Measurements from ENCODE around the gene ACRBP. TPM values are rescaled to one million over a fixed set of nuclear protein-coding genes. Genes with fewer than 3 reads are reported as not detected.
A peak's percentile ranks its signal among the peaks of the same experiment; 100 is the strongest.
"Not testable (repeated sequence)": the region's sequence is repeated elsewhere in the genome, so short reads cannot be mapped to it uniquely, and the experiment has no call there.

The ACRBP gene
- total and polyA plus RNA-seq, 7 experiments from 2014 or later, result 0.27 to 23.0 (median 5.1) TPM

DNA sequence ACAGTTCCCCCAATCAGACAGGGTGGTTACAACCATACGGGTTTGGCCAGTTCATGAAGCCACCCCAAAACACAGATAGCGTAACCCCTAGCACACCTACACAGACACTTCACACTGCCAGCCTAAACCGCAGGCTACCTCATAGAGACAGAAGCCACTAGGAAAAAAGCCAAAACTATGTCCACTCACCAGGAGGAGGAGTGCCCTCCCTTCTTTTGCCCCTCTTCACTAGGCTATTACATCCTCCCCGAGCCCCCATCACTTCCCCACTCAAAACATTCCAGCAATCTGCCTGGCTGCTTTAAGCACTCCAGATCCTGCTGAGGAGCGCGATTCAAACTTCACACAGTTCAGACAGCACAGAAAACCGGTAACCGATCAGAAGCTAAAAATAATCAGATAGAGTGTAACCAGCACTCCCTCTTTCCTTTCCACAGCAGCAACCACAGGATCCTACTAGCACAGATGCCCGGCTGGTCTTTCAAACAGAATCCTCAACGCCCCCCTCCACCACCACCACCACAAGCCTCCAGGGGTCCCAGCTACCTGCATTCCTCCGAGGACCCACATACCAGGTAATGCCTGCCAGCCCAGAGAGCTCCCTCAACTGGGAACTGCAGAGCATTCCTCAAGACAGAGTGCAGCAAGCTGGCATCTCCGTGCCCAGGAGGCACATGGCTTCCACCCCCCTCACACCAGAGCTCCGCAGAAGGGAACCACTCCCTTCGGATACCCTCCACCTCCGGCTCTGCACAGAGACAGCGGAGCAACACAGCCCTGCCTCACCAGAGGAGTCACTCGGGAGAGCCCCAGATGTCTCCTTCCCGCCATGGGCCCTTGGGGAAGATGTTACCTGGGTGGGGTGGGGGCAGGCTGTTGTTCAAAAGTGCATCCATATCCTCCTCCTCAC is 41.6 kb downstream of the ACRBP start:
- CTCF ChIA-PET, result interaction anchor here (0.7 to 1.0 kb wide), 7 partner anchors 41 to 118 kb away, joined by 3 to 4 read pairs (median 3); partner anchors contain the start of gene COPS7A
- Mint-ChIP-seq H3K9me3 (peaks cover 0 to 2% (median 0%) of the 10 kb centered on the region in 11 donors), H3K4me1 (peaks cover 42 to 52% (median 50%) of the 10 kb centered on the region in 7 donors), H3K4me3 (peak overlapping the region in 2 of 10 donors; percentile 93 to 95), H3K27me3 (no peaks in the 10 kb centered on the region), H3K27ac (peak overlapping the region; percentile 87 to 97 (median 90)), H3K36me3 (peaks cover 8 to 37% (median 18%) of the 10 kb centered on the region in 5 donors)
- Histone ChIP-seq H3K9me3 (ENCODE audit: control insufficient read depth in 2 of 3, low read length in 3 of 3) (no peaks in the 10 kb centered on the region), H3K27me3 (ENCODE audit: control insufficient read depth in 2 of 2, insufficient read depth in 2 of 2, low read length in 2 of 2) (no peaks in the 10 kb centered on the region), H3K36me3 (ENCODE audit: control insufficient read depth in 2 of 3, insufficient read depth in 3 of 3, low read length in 3 of 3) (peaks cover 10 to 24% (median 12%) of the 10 kb centered on the region in 3 experiments), H3K4me3 (ENCODE audit: low read length) (peak overlapping the region; percentile 66), H3K27ac (ENCODE audit: low read depth, low read length) (peak overlapping the region; percentile 96), H3K4me1 (ENCODE audit: control insufficient read depth in 2 of 2, insufficient read depth in 2 of 2, low read length in 2 of 2) (peaks cover 39 to 41% of the 10 kb centered on the region in 2 donors)
- intact Hi-C loops (cut with micrococcal nuclease), result loop anchor here (1.0 to 10.0 kb wide), 9 partner anchors 8 to 349 kb away; partner anchors contain the start of genes GAPDH (in 1 of the 2), MRPL51 (in 1 of the 2), PTPN6 (in 1 of the 2) and SPSB2 (in 1 of the 2)
- POLR2A ChIA-PET, result interaction anchor here (0.6 to 5.6 kb wide), 16 partner anchors 9 to 147 kb away, joined by 3 to 33 read pairs (median 4); partner anchors contain the start of genes COPS7A, GAPDH, LPAR5 and MLF2
- ATAC-seq, result peak; percentile 22
- peak in 7 of 9 donors; percentile 25 to 68 (median 57) for DNase-seq

DNA sequence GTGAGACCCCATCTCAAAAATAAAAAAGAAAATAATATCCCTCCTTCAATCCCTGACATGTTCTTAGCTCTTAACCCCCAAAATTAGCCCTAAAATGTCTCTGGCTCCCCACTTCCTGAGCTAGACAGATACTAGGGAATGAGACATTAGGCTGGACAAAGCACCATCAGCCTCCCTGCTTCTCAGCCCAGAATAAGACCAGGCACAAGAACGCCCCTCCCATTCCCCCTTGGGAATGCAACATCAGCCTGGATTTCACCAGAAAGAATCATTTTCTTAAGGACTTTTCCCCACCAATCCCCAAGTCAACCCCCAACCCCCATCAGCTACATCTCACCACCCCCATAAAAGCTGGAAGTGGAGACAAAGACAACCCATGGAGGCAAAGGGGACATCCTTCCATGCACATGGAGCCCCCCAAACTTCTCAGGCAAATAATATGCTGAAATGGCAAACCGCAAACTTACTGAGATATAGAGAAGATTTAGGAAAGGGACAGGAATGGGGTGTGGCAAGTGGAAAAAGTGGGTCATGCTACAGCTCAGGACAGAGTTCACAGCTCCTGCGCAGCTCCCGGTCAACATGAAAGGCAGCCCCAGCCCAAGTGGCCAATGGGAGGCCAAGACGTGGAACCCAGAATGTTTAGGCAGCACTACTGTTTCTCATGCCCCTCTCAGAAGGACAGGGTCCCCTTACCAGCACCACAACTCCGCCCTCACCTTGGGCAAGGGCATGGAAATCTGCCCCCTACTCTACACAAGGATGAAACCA is 42.8 kb downstream of the ACRBP start:
- Histone ChIP-seq H3K27me3 (ENCODE audit: control insufficient read depth in 2 of 2, insufficient read depth in 2 of 2, low read length in 2 of 2) (no peaks in the 10 kb centered on the region), H3K4me3 (ENCODE audit: low read length) (peak overlapping the region; percentile 66), H3K9me3 (ENCODE audit: control insufficient read depth in 2 of 3, low read length in 3 of 3) (no peaks in the 10 kb centered on the region), H3K4me1 (ENCODE audit: control insufficient read depth in 2 of 2, insufficient read depth in 2 of 2, low read length in 2 of 2) (peaks cover 39 to 40% of the 10 kb centered on the region in 2 donors), H3K27ac (ENCODE audit: low read depth, low read length) (peak overlapping the region; percentile 96), H3K36me3 (ENCODE audit: control insufficient read depth in 2 of 3, insufficient read depth in 3 of 3, low read length in 3 of 3) (peaks cover 23 to 36% (median 23%) of the 10 kb centered on the region in 3 experiments)
- CTCF ChIA-PET, result interaction anchor here (1.0 to 1.8 kb wide), 6 partner anchors 11 to 315 kb away, joined by 3 to 7 read pairs (median 4); no protein-coding TSS in a partner anchor
- POLR2A ChIA-PET, result interaction anchor here (0.5 to 5.6 kb wide), 17 partner anchors 9 to 265 kb away, joined by 3 to 33 read pairs (median 4); partner anchors contain the start of genes GAPDH, LPAR5, MLF2 and NOP2
- no peaks in the 10 kb centered on the region for H3K27me3 Mint-ChIP-seq
- peaks cover 0 to 2% (median 0%) of the 10 kb centered on the region in 11 donors for H3K9me3 Mint-ChIP-seq
- no peak for ATAC-seq
- H3K4me1 Mint-ChIP-seq, result peaks cover 43 to 58% (median 51%) of the 10 kb centered on the region in 7 donors
- H3K36me3 Mint-ChIP-seq, result peaks cover 11 to 47% (median 29%) of the 10 kb centered on the region in 5 donors
- H3K27ac Mint-ChIP-seq, result peak overlapping the region; percentile 87 to 97 (median 90)
- intact Hi-C loops (cut with micrococcal nuclease), result loop anchor here (1.0 to 10.0 kb wide), 3 partner anchors 9 to 350 kb away; partner anchors contain the start of gene PTPN6 (in 1 of the 2)
- peak overlapping the region in 2 of 10 donors; percentile 93 to 95 for H3K4me3 Mint-ChIP-seq
- DNase-seq, result no peak

DNA sequence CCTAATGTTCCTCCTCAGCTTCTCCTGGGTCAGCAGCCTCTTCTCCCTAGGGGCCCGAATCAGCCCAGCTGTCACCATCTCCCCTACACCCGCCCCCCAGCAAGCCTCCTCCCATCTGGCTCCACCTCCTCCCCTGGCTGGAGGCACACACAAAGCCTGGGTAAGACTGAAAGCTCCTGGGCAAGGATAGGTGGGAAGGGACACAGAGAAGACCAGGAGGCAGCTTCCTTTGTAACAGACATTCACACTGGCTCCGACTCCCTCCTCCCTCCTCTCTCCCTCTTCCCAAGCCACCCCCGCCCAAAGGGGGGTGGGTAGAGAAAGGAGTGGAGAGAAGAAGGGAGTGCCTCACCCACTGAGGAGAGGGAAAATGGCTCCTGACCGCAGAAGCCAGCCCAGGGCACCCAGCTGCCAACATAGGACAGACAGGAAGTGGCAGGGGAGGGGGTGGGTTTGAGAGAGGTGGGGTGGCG is 44.1 kb downstream of the ACRBP start:
- DNase-seq (peak in 6 of 9 donors; percentile 37 to 52 (median 44)), ATAC-seq (no peak)
- Histone ChIP-seq H3K27ac (ENCODE audit: low read depth, low read length) (peak overlapping the region; percentile 73), H3K27me3 (ENCODE audit: control insufficient read depth in 2 of 2, insufficient read depth in 2 of 2, low read length in 2 of 2) (no peaks in the 10 kb centered on the region), H3K36me3 (ENCODE audit: control insufficient read depth in 2 of 3, insufficient read depth in 3 of 3, low read length in 3 of 3) (peaks cover 30 to 48% (median 32%) of the 10 kb centered on the region in 3 experiments), H3K9me3 (ENCODE audit: control insufficient read depth in 2 of 3, low read length in 3 of 3) (no peaks in the 10 kb centered on the region), H3K4me3 (ENCODE audit: low read length) (peak overlapping the region; percentile 51), H3K4me1 (ENCODE audit: control insufficient read depth in 2 of 2, insufficient read depth in 2 of 2, low read length in 2 of 2) (peaks cover 38 to 40% of the 10 kb centered on the region in 2 donors)
- Mint-ChIP-seq H3K4me3 (peak overlapping the region in 2 of 10 donors; percentile 93 to 95), H3K36me3 (peaks cover 13 to 52% (median 33%) of the 10 kb centered on the region in 5 donors), H3K27me3 (no peaks in the 10 kb centered on the region), H3K9me3 (peaks cover 0 to 2% (median 0%) of the 10 kb centered on the region in 11 donors), H3K27ac (peak overlapping the region; percentile 71 to 97 (median 89)), H3K4me1 (peaks cover 42 to 60% (median 51%) of the 10 kb centered on the region in 7 donors)
- ChIA-PET CTCF (interaction anchor here (1.0 to 2.1 kb wide), 5 partner anchors 10 to 316 kb away, joined by 3 to 9 read pairs (median 3); no protein-coding TSS in a partner anchor), POLR2A (interaction anchor here (0.7 to 5.6 kb wide), 13 partner anchors 10 to 266 kb away, joined by 3 to 33 read pairs (median 5); partner anchors contain the start of genes LPAR5, MLF2, NOP2 and VAMP1)
- intact Hi-C loops (cut with micrococcal nuclease), result loop anchor here in 1 of 2 donors (10.0 kb wide), 1 partner anchor 352 kb away; the partner anchor contains the start of gene PTPN6

DNA sequence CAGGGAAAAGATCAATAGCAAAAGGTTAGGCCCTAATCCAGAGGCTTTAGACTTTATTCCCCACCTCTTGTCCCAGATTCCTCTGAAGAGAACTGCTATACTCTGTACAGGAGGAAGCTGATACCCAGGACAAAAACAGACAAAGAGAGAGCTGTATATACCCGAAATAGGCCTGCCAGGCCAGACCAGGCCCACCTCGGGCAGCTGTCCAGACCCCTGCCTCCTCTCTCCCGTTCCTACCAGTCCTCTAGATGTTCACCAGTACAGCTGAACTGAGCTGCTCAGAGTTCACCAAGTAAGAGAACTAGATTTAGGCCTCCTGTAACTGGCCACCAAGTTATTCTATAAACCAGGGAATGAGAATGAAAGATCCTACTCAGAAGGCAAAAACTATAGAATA is 44.7 kb downstream of the ACRBP start:
- DNase-seq (no peak), ATAC-seq (no peak)
- Mint-ChIP-seq H3K27me3 (no peaks in the 10 kb centered on the region), H3K9me3 (peaks cover 0 to 2% (median 0%) of the 10 kb centered on the region in 11 donors), H3K4me1 (peaks cover 44 to 65% (median 55%) of the 10 kb centered on the region in 7 donors), H3K4me3 (peak overlapping the region in 3 of 10 donors; percentile 31 to 95 (median 93)), H3K36me3 (peaks cover 18 to 58% (median 38%) of the 10 kb centered on the region in 5 donors), H3K27ac (peak overlapping the region; percentile 71 to 97 (median 89))
- no peaks in the 10 kb centered on the region for H3K9me3 ChIP-seq (ENCODE audit: control insufficient read depth in 2 of 3, low read length in 3 of 3)
- ChIA-PET CTCF (interaction anchor here (0.8 to 2.1 kb wide), 6 partner anchors 10 to 234 kb away, joined by 3 to 9 read pairs (median 4); partner anchors contain the start of gene MLF2), POLR2A (interaction anchor here (1.1 to 5.6 kb wide), 7 partner anchors 11 to 189 kb away, joined by 3 to 33 read pairs (median 6); partner anchors contain the start of genes LPAR5 and ZNF384)
- intact Hi-C loops (cut with micrococcal nuclease), result loop anchor here in 1 of 2 donors (10.0 kb wide), 1 partner anchor 352 kb away; the partner anchor contains the start of gene PTPN6
- H3K27me3 ChIP-seq (ENCODE audit: control insufficient read depth in 2 of 2, insufficient read depth in 2 of 2, low read length in 2 of 2), result no peaks in the 10 kb centered on the region
- peak overlapping the region; percentile 51 for H3K4me3 ChIP-seq (ENCODE audit: low read length)
- peak overlapping the region; percentile 73 for H3K27ac ChIP-seq (ENCODE audit: low read depth, low read length)
- H3K4me1 ChIP-seq (ENCODE audit: control insufficient read depth in 2 of 2, insufficient read depth in 2 of 2, low read length in 2 of 2), result peaks cover 32 to 36% of the 10 kb centered on the region in 2 donors
- H3K36me3 ChIP-seq (ENCODE audit: control insufficient read depth in 2 of 3, insufficient read depth in 3 of 3, low read length in 3 of 3), result peaks cover 36 to 54% (median 38%) of the 10 kb centered on the region in 3 experiments

DNA sequence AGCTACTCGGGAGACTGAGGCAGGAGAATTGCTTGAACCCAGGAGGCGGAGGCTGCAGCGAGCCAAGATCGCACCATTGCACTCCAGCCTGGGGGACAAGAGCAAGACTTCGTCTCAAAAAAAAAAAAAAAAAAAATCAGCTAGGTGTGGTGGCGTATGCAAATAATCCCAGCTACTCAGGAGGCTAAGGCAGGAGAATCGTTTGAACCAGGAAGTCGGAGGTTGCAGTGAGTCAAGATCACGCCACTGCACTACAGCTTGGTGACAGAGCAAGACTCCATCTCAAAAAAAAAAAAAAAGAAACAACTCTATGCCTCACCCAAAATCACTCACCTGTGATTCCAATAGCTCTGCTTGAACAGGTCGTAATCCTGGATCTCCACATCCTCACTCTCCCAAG is 51.6 kb downstream of the ACRBP start:
- H3K27me3 ChIP-seq (ENCODE audit: control insufficient read depth in 2 of 2, insufficient read depth in 2 of 2, low read length in 2 of 2); H3K27me3 Mint-ChIP-seq; DNase-seq; H3K9me3 ChIP-seq (ENCODE audit: control insufficient read depth in 2 of 3, low read length in 3 of 3); intact Hi-C loops (cut with micrococcal nuclease); ATAC-seq; H3K4me3 ChIP-seq (ENCODE audit: low read length); H3K27ac ChIP-seq (ENCODE audit: low read depth, low read length); H3K4me1 ChIP-seq (ENCODE audit: control insufficient read depth in 2 of 2, insufficient read depth in 2 of 2, low read length in 2 of 2); H3K4me3 Mint-ChIP-seq; H3K9me3 Mint-ChIP-seq: not testable (repeated sequence)
- POLR2A ChIA-PET, result interaction anchor here (0.6 to 2.9 kb wide), 4 partner anchors 8 to 128 kb away, joined by 3 to 13 read pairs (median 6); partner anchors contain the start of gene COPS7A
- Mint-ChIP-seq H3K27ac (peak overlapping the region in 5 of 9 donors; percentile 11 to 72 (median 55)), H3K4me1 (peaks cover 12 to 41% (median 23%) of the 10 kb centered on the region in 7 donors), H3K36me3 (peaks cover 33 to 78% (median 58%) of the 10 kb centered on the region in 5 donors)
- CTCF ChIA-PET, result interaction anchor here (0.6 to 1.6 kb wide), 4 partner anchors 11 to 256 kb away, joined by 3 to 6 read pairs (median 4); no protein-coding TSS in a partner anchor
- H3K36me3 ChIP-seq (ENCODE audit: control insufficient read depth in 2 of 3, insufficient read depth in 3 of 3, low read length in 3 of 3), result peaks cover 60 to 97% (median 74%) of the 10 kb centered on the region in 3 experiments

Measured in naive thymus-derived CD4-positive, alpha-beta T cell (primary cell).